NCI-H2171 (cell line): Measurements from ENCODE around the gene LY9.

ENCODE experiments used
- DNase-seq: peaks from one replicate; lab custom pipeline; 2025; lab: John Stamatoyannopoulos, UW

The LY9 gene

GRCh38 chr1:160836981-160837557 lies 41.1 kb downstream of the LY9 start:
- no peak for DNase-seq

GRCh38 chr1:160837558-160838205 lies 41.7 kb downstream of the LY9 start:
- DNase-seq: no peak

GRCh38 chr1:160838888-160839287 lies 42.9 kb downstream of the LY9 start:
- DNase-seq: no peak

- no peak for DNase-seq
These were observed 43.8 kb downstream of the LY9 start for GRCh38 chr1:160839746-160840145.

GRCh38 chr1:160841079-160841478 lies 45.1 kb downstream of the LY9 start:
- no peak for DNase-seq

GRCh38 chr1:160844447-160845232 lies 48.7 kb downstream of the LY9 start:
- DNase-seq: no peak

GRCh38 chr1:160846281-160846680 lies 50.3 kb downstream of the LY9 start:
- no peak for DNase-seq

GRCh38 chr1:160850541-160850940 lies 54.6 kb downstream of the LY9 start:
- no peak for DNase-seq

- DNase-seq: no peak
These were observed 55.0 kb downstream of the LY9 start for GRCh38 chr1:160850993-160851392.

- DNase-seq: no peak
These were observed 57.0 kb downstream of the LY9 start for GRCh38 chr1:160853014-160853413.

GRCh38 chr1:160853754-160854153 lies 57.8 kb downstream of the LY9 start:
- DNase-seq: no peak

- DNase-seq: no peak
These were observed 59.4 kb downstream of the LY9 start for GRCh38 chr1:160855181-160855981.

GRCh38 chr1:160858097-160858496 lies 62.1 kb downstream of the LY9 start:
- no peak for DNase-seq

- no peak for DNase-seq
These were observed 62.5 kb downstream of the LY9 start for GRCh38 chr1:160858507-160858906.

GRCh38 chr1:160859166-160859565 lies 63.2 kb downstream of the LY9 start:
- no peak for DNase-seq

- DNase-seq: no peak
These were observed 65.0 kb downstream of the LY9 start for GRCh38 chr1:160860840-160861505.

GRCh38 chr1:160862203-160863060 lies 66.5 kb downstream of the LY9 start, which contains the start of gene CD244:
Gene CD244, minus strand, starts transcription at chr1:160862887. Its CDS starts 210 bp downstream, at chr1:160862677.
- no peak for DNase-seq

GRCh38 chr1:160863061-160863773 lies 67.2 kb downstream of the LY9 start:
- no peak for DNase-seq

GRCh38 chr1:160863774-160864131 lies 67.8 kb downstream of the LY9 start:
- DNase-seq: no peak

- DNase-seq: no peak
These were observed 68.2 kb downstream of the LY9 start for GRCh38 chr1:160864173-160864572.
